HepG2 (cell line): ENCODE results near the gene BHLHE23. TPM values are rescaled to one million over a fixed set of nuclear protein-coding genes. Genes with fewer than 3 reads are reported as not detected.

ENCODE experiments used
- ATAC-seq: fragments of 200-7000 bp; cut with Tn5 transposase; 3 replicates; pipeline ENCODE4 v1.9.1; 2020; ENCODE audit warnings: mild to moderate bottlenecking, moderate library complexity
- BruUV-seq: library from RNA; stranded (reverse); fragments of 400-500 nt; replicated peaks from 2 replicates; lab custom pipeline; 2021; lab: Mats Ljungman, UMichigan
- CTCF ChIA-PET: fragments of 300-600 bp; formaldehyde crosslinking; extraction: SDS; loops from one replicate; lab custom pipeline; 2021; ENCODE audit warnings: low total read pairs, inconsistent platforms, low intra/inter-chr PET ratio; lab: Yijun Ruan, JAX
- POLR2A ChIA-PET: fragments of 350-600 bp; sonication (Branson Sonifier 250); formaldehyde crosslinking; loops from one replicate; lab custom pipeline; 2020; ENCODE audit warnings: antibody characterized with exemption, inconsistent platforms; lab: Yijun Ruan, JAX
- DNase-seq: peaks from one replicate; pipeline ENCODE4 v3.0.0-alpha.2; 2015; ENCODE audit warnings: low spot score
- FAIRE-seq: peaks from 3 replicates; lab custom pipeline; 2011; peaks lifted over from hg19 to GRCh38; lab: Jason Lieb, UNC
- H2AFZ ChIP-seq: one replicate; pipeline ENCODE4 v1.6.1; 2011; ENCODE audit warnings: low read length, inconsistent platforms
- H3K27ac ChIP-seq: fragments of 300-600 bp; 3 replicates; pipeline ENCODE4 v1.8.0; 2011; ENCODE audit warnings: mixed run types, mild to moderate bottlenecking, mixed read lengths, low read length, inconsistent platforms; ENCODE audit not compliant: insufficient read depth; ENCODE audit errors: extremely low read length
- H3K27me3 ChIP-seq, 2 experiments: fragments of 200-600 bp in 1 of 2; 2 replicates in 1 of 2; 3 replicates in 1 of 2; pipeline versions ENCODE4 v1.6.0 to v1.8.0; 2011; ENCODE audit warnings: low read length in 2 of 2, mild to moderate bottlenecking in 2 of 2, moderate library complexity in 2 of 2, inconsistent platforms in 1 of 2; ENCODE audit not compliant: insufficient read depth in 2 of 2, control insufficient read depth in 1 of 2
- H3K36me3 ChIP-seq, 2 experiments: fragments of 200-600 bp in 1 of 2; replicated peaks in 1 of 2; 2 replicates in 1 of 2; 3 replicates in 1 of 2; pipeline versions ENCODE4 v1.5.1 to v1.8.0; 2011; ENCODE audit warnings: low read length in 2 of 2, inconsistent platforms in 1 of 2; ENCODE audit not compliant: insufficient read depth in 2 of 2, control insufficient read depth in 1 of 2
- H3K4me1 ChIP-seq: 2 replicates; pipeline ENCODE4 v1.5.1; 2012; ENCODE audit warnings: low read length, inconsistent platforms; ENCODE audit not compliant: insufficient read depth
- H3K4me2 ChIP-seq: 2 replicates; pipeline ENCODE4 v1.6.0; 2011; ENCODE audit warnings: low read depth, low read length, inconsistent platforms
- H3K4me3 ChIP-seq, 3 experiments: fragments of 200-600 bp in 1 of 3; sonication (generic), shearing (Covaris generic) in 1 of 3; replicated peaks in 1 of 3; 2 replicates each; pipeline ENCODE4 v1.5.1; 2011 to 2016; ENCODE audit warnings: low read length in 3 of 3, inconsistent platforms in 2 of 3, low read depth in 2 of 3, mild to moderate bottlenecking in 2 of 3, control low read depth in 1 of 3, mixed read lengths in 1 of 3; ENCODE audit not compliant: insufficient read depth in 1 of 3
- H3K79me2 ChIP-seq: one replicate; pipeline ENCODE4 v1.6.1; 2011; ENCODE audit warnings: low read length, inconsistent platforms; ENCODE audit not compliant: insufficient read depth
- H3K9ac ChIP-seq: 2 replicates; pipeline ENCODE4 v1.6.0; 2011; ENCODE audit warnings: mild to moderate bottlenecking, low read depth, low read length, inconsistent platforms; ENCODE audit not compliant: insufficient read depth
- H3K9me3 ChIP-seq: 2 replicates; pipeline ENCODE4 v1.5.1; 2012; ENCODE audit warnings: mild to moderate bottlenecking, low read length
- H4K20me1 ChIP-seq: 2 replicates; pipeline ENCODE4 v1.6.0; 2011; ENCODE audit warnings: inconsistent platforms, mild to moderate bottlenecking, low read length, moderate library complexity; ENCODE audit not compliant: insufficient read depth
- CENPX ChIP-seq: sonication (generic); formaldehyde crosslinking; IDR thresholded peaks from 2 replicates; pipeline ENCODE4 v1.9.0; 2021; ENCODE audit warnings: mild to moderate bottlenecking, missing genetic modification reagents, moderate library complexity
- MYC ChIP-seq: sonication (generic); formaldehyde crosslinking; IDR thresholded peaks from 2 replicates; pipeline ENCODE4 v1.9.0; 2021; ENCODE audit warnings: missing genetic modification reagents, borderline replicate concordance
- POLR2A ChIP-seq, 2 experiments: IDR thresholded peaks; 2 replicates each; pipeline ENCODE4 v1.6.1; 2011; ENCODE audit warnings: low read depth in 2 of 2, low read length in 2 of 2, mild to moderate bottlenecking in 1 of 2, moderate library complexity in 1 of 2; ENCODE audit not compliant: insufficient read depth in 1 of 2
- TAF1 ChIP-seq: sonication (generic); formaldehyde crosslinking; IDR thresholded peaks from 2 replicates; pipeline ENCODE4 v1.4.0; 2020; ENCODE audit warnings: missing genetic modification reagents
- TAF15 ChIP-seq: fragments of 200-400 bp; formaldehyde crosslinking; IDR thresholded peaks from one replicate; pipeline ENCODE4 v1.6.1; 2018; ENCODE audit warnings: mild to moderate bottlenecking, low read depth, low read length; ENCODE audit not compliant: poor library complexity, severe bottlenecking
- TEAD2 ChIP-seq: sonication (generic); formaldehyde crosslinking; IDR thresholded peaks from 2 replicates; pipeline ENCODE4 v1.9.0; 2021; ENCODE audit warnings: missing genetic modification reagents
- ZBTB34 ChIP-seq: sonication (generic); formaldehyde crosslinking; IDR thresholded peaks from 2 replicates; pipeline ENCODE4 v1.8.0; 2022; ENCODE audit warnings: mild to moderate bottlenecking, missing genetic modification reagents
- ZBTB42 ChIP-seq: sonication (generic); formaldehyde crosslinking; IDR thresholded peaks from 2 replicates; pipeline ENCODE4 v1.5.0; 2020; ENCODE audit warnings: mild to moderate bottlenecking, missing genetic modification reagents
- ZBTB46 ChIP-seq: sonication (generic); formaldehyde crosslinking; IDR thresholded peaks from 2 replicates; pipeline ENCODE4 v1.4.0; 2020; ENCODE audit warnings: mild to moderate bottlenecking, missing genetic modification reagents, borderline replicate concordance
- ZKSCAN5 ChIP-seq: sonication (generic); formaldehyde crosslinking; IDR thresholded peaks from 2 replicates; pipeline ENCODE4 v1.5.1; 2020; ENCODE audit warnings: mild to moderate bottlenecking, missing genetic modification reagents
- ZNF275 ChIP-seq: sonication (generic); formaldehyde crosslinking; IDR thresholded peaks from 2 replicates; pipeline ENCODE4 v1.8.0; 2022; ENCODE audit warnings: missing genetic modification reagents, mild to moderate bottlenecking, inconsistent platforms, borderline replicate concordance
- ZNF383 ChIP-seq: sonication (generic); formaldehyde crosslinking; IDR thresholded peaks from 2 replicates; pipeline ENCODE4 v1.4.0; 2020; ENCODE audit warnings: missing genetic modification reagents, mild to moderate bottlenecking, borderline replicate concordance
- ZNF513 ChIP-seq: sonication (generic); formaldehyde crosslinking; conservative IDR thresholded peaks from 2 replicates; pipeline ENCODE4 v1.5.0; 2020; ENCODE audit warnings: missing genetic modification reagents
- ZNF563 ChIP-seq: sonication (generic); formaldehyde crosslinking; IDR thresholded peaks from 2 replicates; pipeline ENCODE4 v1.8.0; 2022; ENCODE audit warnings: mild to moderate bottlenecking, moderate library complexity, missing genetic modification reagents
- ZNF572 ChIP-seq: sonication (generic); formaldehyde crosslinking; IDR thresholded peaks from 2 replicates; pipeline ENCODE4 v1.5.1; 2020; ENCODE audit warnings: mild to moderate bottlenecking, missing genetic modification reagents
- ZNF598 ChIP-seq: sonication (generic); formaldehyde crosslinking; IDR thresholded peaks from 2 replicates; pipeline ENCODE4 v1.5.1; 2020; ENCODE audit warnings: mild to moderate bottlenecking, missing genetic modification reagents, borderline replicate concordance
- ZNF616 ChIP-seq: sonication (generic); formaldehyde crosslinking; IDR thresholded peaks from 2 replicates; pipeline ENCODE4 v1.5.0; 2020; ENCODE audit warnings: low read depth, mild to moderate bottlenecking, missing genetic modification reagents
- ZNF713 ChIP-seq: sonication (generic); formaldehyde crosslinking; IDR thresholded peaks from 2 replicates; pipeline ENCODE4 v1.4.0; 2020; ENCODE audit warnings: mild to moderate bottlenecking, missing genetic modification reagents
- ZNF746 ChIP-seq: sonication (generic); formaldehyde crosslinking; IDR thresholded peaks from 2 replicates; pipeline ENCODE4 v1.8.0; 2022; ENCODE audit warnings: mild to moderate bottlenecking, missing genetic modification reagents
- WGBS: methylation state at CpG from one replicate; pipeline ENCODE4 v1.1.6; 2017; ENCODE audit warnings: low lambda C conversion rate; 5-methylcytosine and 5-hydroxymethylcytosine counted together
- in situ Hi-C: cut with HindIII; loops from 2 replicates; pipeline ENCODE4 v1.10.0; 2017; ENCODE audit warnings: low pct_unique_long_range_greater_than_20kb; ENCODE audit not compliant: extremely low pct_ligation_motif_present
- intact Hi-C: fragments of 100-400 bp; cut with micrococcal nuclease; formaldehyde crosslinking; loops from one replicate; pipeline ENCODE4 v1.10.0; 2022; ENCODE audit not compliant: unreplicated experiment
- polyA plus RNA-seq, 8 experiments: library from polyadenylated mRNA; depleted of rRNA in 3 of 8; stranded (reverse) in 7 of 8; unstranded in 1 of 8; fragments of >200 nt; fragmentation: Illumina TruSeq in 4 of 8; extraction: Trizol in 4 of 8; gene quantifications; 2 replicates each; pipeline versions ENCODE4 v1.2.1 to v1.2.3, GENCODE V29; 2011 to 2016; ENCODE audit warnings: low read depth in 4 of 8, missing spikeins in 1 of 8, mixed read lengths in 1 of 8; ENCODE audit not compliant: insufficient read depth in 1 of 8
- total RNA-seq, 5 experiments: library from RNA; depleted of rRNA; stranded (reverse); fragments of >200 nt; fragmentation: Illumina TruSeq; extraction: Trizol; gene quantifications; 2 replicates each; pipeline ENCODE4 v1.2.3, GENCODE V29; 2016; ENCODE audit warnings: low read depth in 1 of 5

BHLHE23 gene
- total and polyA plus RNA-seq, 2 of the 13 experiments (the other 11 are each of a cell fraction or from before 2014, with no cell fraction given): not detected

GRCh38 chr20:63008541-63009044, 1.8 kb upstream of the BHLHE23 start:
- in situ Hi-C loops: no loop called here
- 30% methylated on average over 20 of the region's 21 CpGs for WGBS
- H3K27me3 ChIP-seq: peaks cover 28 to 92% of the 10 kb centered on the region in 2 experiments
- TF ChIP-seq MYC (no peak), ZBTB42 (CRISPR knock-in tag) (no peak), POLR2A (IDR thresholded peaks at IDR 0.05; ENCODE audit: insufficient read depth in 1 of 2, low read depth in 2 of 2, low read length in 2 of 2) (no peak), ZNF616 (CRISPR knock-in tag) (no peak), TAF15 (peak; percentile 34), ZNF572 (CRISPR knock-in tag) (no peak), ZNF513 (CRISPR knock-in tag) (no peak), ZNF563 (CRISPR knock-in tag) (peak; percentile 10; the same call in 1 of the 2 replicates), ZNF746 (CRISPR knock-in tag) (no peak), ZNF383 (0 out of 2 replicates have a peak, but pooled peaks have one; percentile 38), ZBTB34 (no peak), TAF1 (CRISPR knock-in tag) (no peak), ZNF598 (CRISPR knock-in tag) (0 out of 2 replicates have a peak, but pooled peaks have one; percentile 14), TEAD2 (CRISPR knock-in tag) (no peak), ZNF713 (no peak), ZBTB46 (CRISPR knock-in tag) (0 out of 2 replicates have a peak, but pooled peaks have one; percentile 24), ZNF275 (CRISPR knock-in tag) (no peak), ZKSCAN5 (CRISPR knock-in tag) (no peak), CENPX (CRISPR knock-in tag) (no peak)

More at GRCh38 chr20:63008541-63009044, 1.8 kb upstream of the BHLHE23 start:
- H3K9ac ChIP-seq: no peak overlapping the region
- H2AFZ ChIP-seq: no peak overlapping the region
- H3K27ac ChIP-seq: no peak overlapping the region
- no peaks in the 10 kb centered on the region for H3K79me2 ChIP-seq
- H3K4me2 ChIP-seq: peak overlapping the region; percentile 59
- ATAC-seq: peak; percentile 17
- peaks cover 20% of the 10 kb centered on the region for H3K4me1 ChIP-seq
- BruUV-seq: no TSS peak
- DNase-seq: no peak
- peak overlapping the region in 1 of 3 experiments; percentile 57; a peak in 2 of 6 replicates for H3K4me3 ChIP-seq
- intact Hi-C loops: loop anchor here (1.0 to 2.0 kb wide), 4 partner anchors 36 to 186 kb away; no protein-coding TSS in a partner anchor
- CTCF ChIA-PET: interaction anchor here (1.1 to 2.9 kb wide), 6 partner anchors 36 to 217 kb away, joined by 3 to 42 read pairs (median 10); no protein-coding TSS in a partner anchor
- H3K9me3 ChIP-seq: peaks cover 8% of the 10 kb centered on the region; the same call in 1 of the 2 replicates
- POLR2A ChIA-PET: interaction anchor here (1.4 kb wide), 1 partner anchor 36 kb away, joined by 5 read pairs; no protein-coding TSS in a partner anchor
- FAIRE-seq: no peak
- H4K20me1 ChIP-seq: peaks cover 5% of the 10 kb centered on the region; the same call in 1 of the 2 replicates
- no peaks in the 10 kb centered on the region for H3K36me3 ChIP-seq
